Tibial nerve (tissue), 4 donors: Measurements from ENCODE around the gene MZF1. TPM values are rescaled to one million over a fixed set of nuclear protein-coding genes. Genes with fewer than 3 reads are reported as not detected.

Experiments
- DNase-seq, 2 donors: peaks; one replicate each; pipeline ENCODE4 v3.0.0-alpha.2; 2019; ENCODE audit warnings: low spot score in 2 of 2
- H3K27ac ChIP-seq, 4 donors: fragments of 200-600 bp; sonication (generic) in 3 of 4; one replicate each; pipeline ENCODE4 v1.5.1; 2017 to 2019; ENCODE audit warnings: mild to moderate bottlenecking in 1 of 4
- H3K27me3 ChIP-seq, 2 donors: fragments of 200-600 bp; sonication (generic) in 1 of 2; one replicate each; pipeline versions ENCODE4 v1.5.1 to v1.6.0; 2017 to 2019
- H3K36me3 ChIP-seq, 3 donors: fragments of 200-600 bp; sonication (generic); one replicate each; pipeline ENCODE4 v1.5.1; 2018 to 2019
- H3K4me1 ChIP-seq, 4 donors: fragments of 200-600 bp; sonication (generic) in 3 of 4; one replicate each; pipeline ENCODE4 v1.5.1; 2017 to 2019
- H3K4me3 ChIP-seq, 4 donors: fragments of 200-600 bp; sonication (generic) in 3 of 4; one replicate each; pipeline ENCODE4 v1.5.1; 2017 to 2019; ENCODE audit warnings: mild to moderate bottlenecking in 1 of 4, moderate library complexity in 1 of 4
- H3K9me3 ChIP-seq, 4 donors: fragments of 200-600 bp; sonication (generic) in 3 of 4; one replicate each; pipeline ENCODE4 v1.5.1; 2017 to 2019
- EP300 ChIP-seq, 2 donors: sonication (generic); formaldehyde crosslinking; IDR thresholded peaks; one replicate each; pipeline ENCODE4 v1.6.1; 2017; ENCODE audit warnings: antibody characterized with exemption in 2 of 2, mild to moderate bottlenecking in 1 of 2
- POLR2A ChIP-seq, 2 donors: fragments of 450-650 bp; IDR thresholded peaks; one replicate each; pipeline ENCODE4 v1.6.1; 2017; ENCODE audit warnings: antibody characterized with exemption in 2 of 2, mild to moderate bottlenecking in 2 of 2, moderate library complexity in 2 of 2
- WGBS, 2 donors: methylation state at CpG; one replicate each; pipeline ENCODE4 v1.1.5; 2018; 5-methylcytosine and 5-hydroxymethylcytosine counted together
- total RNA-seq, 4 donors: library from RNA; depleted of rRNA; stranded (reverse); fragments of >200 nt; gene quantifications; one replicate each; pipeline ENCODE4 v1.1.0, GENCODE V29; 2016
- TF ChIP-seq, protein P1 (sequence below), 5 experiments: fragments of 200-600 bp in 3 of 5; fragments of 450-650 bp in 2 of 5; sonication (generic) in 3 of 5; IDR thresholded peaks; one replicate each; pipeline ENCODE4 v1.5.1; 2016 to 2019; ENCODE audit warnings: antibody characterized with exemption in 5 of 5, mild to moderate bottlenecking in 3 of 5, moderate library complexity in 2 of 5

MZF1 gene
- total RNA-seq, 4 donors from 2014 or later, result 41.6 to 88.8 (median 52.5) TPM

DNA sequence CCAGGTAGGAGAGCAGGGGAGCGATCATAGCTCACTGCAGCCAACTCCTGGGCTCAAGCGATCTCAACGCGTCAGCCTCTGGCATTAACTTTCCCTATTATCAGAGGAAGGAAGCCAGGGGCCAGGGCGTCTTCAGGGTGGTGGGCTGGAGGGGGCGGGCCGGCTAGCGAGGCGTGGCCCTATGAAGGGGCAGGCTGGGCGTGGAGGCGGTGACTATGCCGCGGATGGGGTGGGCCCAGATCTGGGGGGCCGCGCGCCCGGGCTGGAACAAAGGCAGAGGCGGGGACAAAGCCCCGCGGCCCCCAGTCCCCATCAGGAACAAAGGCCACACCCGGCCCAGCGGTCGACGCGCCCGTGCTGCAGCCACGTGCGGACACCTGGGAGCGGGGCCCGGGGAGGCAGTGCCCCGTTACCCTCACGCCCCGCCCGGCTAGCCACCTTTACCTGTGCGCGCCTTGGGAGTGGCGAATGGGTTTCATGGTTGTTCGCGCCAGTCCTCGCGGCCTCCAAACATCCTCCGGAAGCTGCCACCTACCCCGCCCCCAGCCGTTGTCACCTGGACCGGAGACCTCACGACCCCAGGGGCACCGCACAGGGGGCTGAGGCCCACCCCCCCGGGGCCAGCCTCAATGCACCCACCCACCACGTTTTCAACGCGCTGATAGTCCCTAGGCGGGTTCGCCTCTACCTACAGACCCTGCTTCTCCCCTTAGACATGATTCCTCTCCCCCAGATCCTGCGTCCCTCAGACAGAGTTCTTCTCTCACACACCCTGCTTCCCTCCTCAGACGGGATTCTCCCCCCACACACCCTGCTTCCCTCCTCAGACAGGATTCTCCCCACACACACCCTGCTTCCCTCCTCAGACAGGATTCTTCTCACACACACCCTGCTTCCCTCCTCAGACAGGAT lies 34.6 kb downstream of the MZF1 start:
- H3K27me3 ChIP-seq, result peaks cover 0 to 36% of the 10 kb centered on the region in 2 donors
- TF ChIP-seq EP300 (IDR thresholded peaks at IDR 0.05) (no peak), POLR2A (IDR thresholded peaks at IDR 0.05) (no peak)
- TF ChIP-seq, protein P1, sequence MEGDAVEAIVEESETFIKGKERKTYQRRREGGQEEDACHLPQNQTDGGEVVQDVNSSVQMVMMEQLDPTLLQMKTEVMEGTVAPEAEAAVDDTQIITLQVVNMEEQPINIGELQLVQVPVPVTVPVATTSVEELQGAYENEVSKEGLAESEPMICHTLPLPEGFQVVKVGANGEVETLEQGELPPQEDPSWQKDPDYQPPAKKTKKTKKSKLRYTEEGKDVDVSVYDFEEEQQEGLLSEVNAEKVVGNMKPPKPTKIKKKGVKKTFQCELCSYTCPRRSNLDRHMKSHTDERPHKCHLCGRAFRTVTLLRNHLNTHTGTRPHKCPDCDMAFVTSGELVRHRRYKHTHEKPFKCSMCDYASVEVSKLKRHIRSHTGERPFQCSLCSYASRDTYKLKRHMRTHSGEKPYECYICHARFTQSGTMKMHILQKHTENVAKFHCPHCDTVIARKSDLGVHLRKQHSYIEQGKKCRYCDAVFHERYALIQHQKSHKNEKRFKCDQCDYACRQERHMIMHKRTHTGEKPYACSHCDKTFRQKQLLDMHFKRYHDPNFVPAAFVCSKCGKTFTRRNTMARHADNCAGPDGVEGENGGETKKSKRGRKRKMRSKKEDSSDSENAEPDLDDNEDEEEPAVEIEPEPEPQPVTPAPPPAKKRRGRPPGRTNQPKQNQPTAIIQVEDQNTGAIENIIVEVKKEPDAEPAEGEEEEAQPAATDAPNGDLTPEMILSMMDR (IDR thresholded peaks at IDR 0.05), result no peak
- no peak for DNase-seq
- H3K9me3 ChIP-seq, result no peaks in the 10 kb centered on the region
- H3K4me3 ChIP-seq, result peak overlapping the region in 3 of 4 donors; percentile 16 to 37 (median 28)
- H3K36me3 ChIP-seq, result no peaks in the 10 kb centered on the region
- 3% methylated on average over 22 to 51 of the region's 55 CpGs for WGBS, 2 donors
- peaks cover 0 to 13% (median 6%) of the 10 kb centered on the region in 4 donors for H3K4me1 ChIP-seq
- peak overlapping the region in 1 of 4 donors; percentile 7 for H3K27ac ChIP-seq

DNA sequence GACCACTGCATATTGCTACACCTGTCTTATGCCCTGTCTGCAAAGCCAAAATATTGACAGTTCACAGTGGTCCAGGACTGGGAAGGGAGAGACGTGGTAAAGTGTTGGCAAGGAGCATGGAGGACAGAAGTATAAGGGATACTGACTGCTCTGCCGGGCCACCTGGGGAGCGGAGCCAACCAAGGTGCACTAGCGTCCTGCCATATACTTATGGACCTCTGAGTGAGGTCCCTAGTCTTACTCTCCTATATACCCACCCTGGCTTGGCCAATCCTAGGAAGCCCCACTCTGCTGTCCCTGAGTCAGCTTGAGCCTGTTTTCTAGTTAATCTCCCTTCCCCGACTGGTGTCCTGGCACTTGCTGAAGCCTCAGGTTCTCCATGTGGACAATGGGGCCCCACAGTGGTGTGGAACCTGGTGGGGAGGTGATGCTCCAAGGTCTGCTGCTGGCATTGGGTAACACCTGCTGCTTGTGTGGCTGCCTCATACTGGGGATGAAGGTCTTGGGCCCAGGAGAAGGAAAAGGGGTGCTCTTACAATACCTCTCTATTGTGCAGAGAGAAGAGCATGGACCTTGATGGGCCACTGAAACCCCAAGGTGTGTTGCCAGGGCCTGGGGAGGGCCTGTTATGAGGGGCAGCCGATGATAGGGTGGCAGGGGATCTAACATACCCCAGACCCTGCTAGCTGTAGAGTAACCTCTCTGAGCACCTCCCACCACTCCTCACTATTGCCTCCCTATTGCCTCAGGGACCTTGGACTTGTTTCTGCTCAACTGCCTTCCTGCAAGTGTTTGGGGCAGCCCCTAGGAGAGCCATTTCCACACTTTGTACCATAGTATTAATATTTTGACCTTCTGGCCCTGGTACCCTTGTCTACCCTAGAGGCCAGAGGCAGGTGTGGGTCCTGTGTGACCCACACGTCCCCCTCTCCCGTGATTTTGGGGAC lies 36.0 kb downstream of the MZF1 start:
- H3K27me3 ChIP-seq, result peaks cover 0 to 36% of the 10 kb centered on the region in 2 donors
- no peak overlapping the region for H3K27ac ChIP-seq
- DNase-seq, result no peak
- WGBS, 2 donors, result 84 to 94% methylated on average over 8 of the region's 8 CpGs
- TF ChIP-seq EP300 (IDR thresholded peaks at IDR 0.05) (no peak), POLR2A (IDR thresholded peaks at IDR 0.05) (no peak)
- TF ChIP-seq, protein P1 (IDR thresholded peaks at IDR 0.05), result no peak
- H3K4me1 ChIP-seq, result peaks cover 0 to 6% (median 3%) of the 10 kb centered on the region in 4 donors
- no peak overlapping the region for H3K4me3 ChIP-seq
- H3K9me3 ChIP-seq, result no peaks in the 10 kb centered on the region
- H3K36me3 ChIP-seq, result no peaks in the 10 kb centered on the region

DNA sequence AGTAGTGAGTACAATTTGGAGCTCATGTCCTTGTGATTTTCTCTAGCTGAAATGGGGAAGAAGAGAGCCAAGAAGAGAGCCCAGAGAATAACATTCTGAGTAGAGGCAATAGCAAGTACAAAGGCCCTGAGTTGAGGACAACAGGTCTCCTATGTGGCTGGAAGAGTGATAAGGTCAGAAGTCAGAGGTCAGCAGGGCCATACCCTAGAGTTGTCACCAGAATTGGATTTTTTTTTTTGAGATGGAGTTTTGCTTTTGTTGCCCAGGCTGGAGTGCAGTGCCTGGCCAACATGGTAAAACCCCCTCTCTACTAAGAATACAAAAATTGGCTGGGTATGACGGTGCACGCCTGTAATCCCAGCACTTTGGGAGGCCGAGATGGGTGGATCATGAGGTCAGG lies 37.3 kb downstream of the MZF1 start:
- Histone ChIP-seq H3K27ac (no peak overlapping the region), H3K4me1 (peaks cover 0 to 6% (median 3%) of the 10 kb centered on the region in 4 donors), H3K27me3 (peaks cover 0 to 41% of the 10 kb centered on the region in 2 donors), H3K9me3 (no peaks in the 10 kb centered on the region), H3K36me3 (no peaks in the 10 kb centered on the region), H3K4me3 (no peak overlapping the region)
- WGBS, 2 donors, result 76 to 78% methylated on average over 3 of the region's 3 CpGs
- no peak for TF ChIP-seq POLR2A (IDR thresholded peaks at IDR 0.05)
- TF ChIP-seq, protein P1 (IDR thresholded peaks at IDR 0.05), result no peak
- no peak for TF ChIP-seq EP300 (IDR thresholded peaks at IDR 0.05)
- DNase-seq, result no peak

DNA sequence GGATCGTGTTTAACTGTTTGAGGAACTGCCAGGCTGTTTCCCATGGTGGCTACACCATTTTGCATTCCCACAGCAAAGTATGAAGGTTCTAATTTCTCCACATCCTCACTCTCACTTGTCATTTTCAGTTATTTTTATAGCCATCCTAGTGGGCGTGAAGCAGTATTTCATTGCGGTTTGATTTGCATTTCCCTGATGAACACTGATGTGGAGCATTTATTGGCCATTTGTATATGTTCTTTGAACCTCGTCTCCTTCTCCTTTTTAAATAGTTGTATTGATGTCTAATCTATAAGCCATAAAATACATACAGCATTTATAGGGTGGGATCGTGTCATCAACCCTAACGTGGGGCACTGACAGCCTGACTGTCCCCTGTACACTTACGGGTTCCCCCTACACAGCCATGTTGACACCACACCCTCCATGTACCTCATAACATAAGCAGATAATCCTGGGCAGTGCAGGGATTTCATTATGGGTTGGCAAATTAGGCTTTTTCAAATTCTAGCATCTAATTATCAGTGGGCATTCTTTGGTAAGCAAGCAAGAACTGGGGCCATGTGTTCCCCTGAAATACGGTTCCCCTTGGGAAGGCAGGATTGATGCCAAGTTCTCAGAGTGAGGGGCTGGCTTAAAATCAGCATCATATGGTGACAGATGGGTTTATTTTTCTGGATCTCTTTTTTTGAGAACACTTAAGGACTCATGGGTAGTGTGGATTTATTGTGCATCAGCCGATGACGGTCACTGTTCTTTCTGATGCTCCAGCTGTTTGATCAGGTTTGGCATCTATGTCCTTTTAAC lies 41.9 kb downstream of the MZF1 start:
- WGBS, 2 donors, result 65 to 68% methylated on average over 10 of the region's 10 CpGs
- H3K4me1 ChIP-seq, result no peaks in the 10 kb centered on the region
- TF ChIP-seq EP300 (IDR thresholded peaks at IDR 0.05) (no peak), POLR2A (IDR thresholded peaks at IDR 0.05) (no peak)
- TF ChIP-seq, protein P1 (IDR thresholded peaks at IDR 0.05), result no peak

More for the DNA sequence above, 41.9 kb downstream of the MZF1 start:
- H3K27ac ChIP-seq, result no peak overlapping the region
- H3K4me3 ChIP-seq, result no peak overlapping the region
- peaks cover 0 to 23% of the 10 kb centered on the region in 2 donors for H3K27me3 ChIP-seq
- H3K9me3 ChIP-seq, result no peaks in the 10 kb centered on the region
- DNase-seq, result no peak
- no peaks in the 10 kb centered on the region for H3K36me3 ChIP-seq
